GM21360 (cell line): ENCODE data around the gene ASXL3.

Experiments
- ATAC-seq: cut with Tn5 transposase; IDR thresholded peaks from one replicate; pipeline ENCODE4 v1.9.1; 2021; ENCODE audit warnings: mild to moderate bottlenecking, moderate library complexity; ENCODE audit not compliant: unreplicated experiment

The ASXL3 gene

GRCh38 chr18:33712719-33713118, 134.7 kb downstream of the ASXL3 start:
- no peak for ATAC-seq

- ATAC-seq: peak; percentile 52
These were observed 138.2 kb downstream of the ASXL3 start for GRCh38 chr18:33716061-33716683.

GRCh38 chr18:33717339-33717738, 139.3 kb downstream of the ASXL3 start:
- ATAC-seq: no peak

DNA sequence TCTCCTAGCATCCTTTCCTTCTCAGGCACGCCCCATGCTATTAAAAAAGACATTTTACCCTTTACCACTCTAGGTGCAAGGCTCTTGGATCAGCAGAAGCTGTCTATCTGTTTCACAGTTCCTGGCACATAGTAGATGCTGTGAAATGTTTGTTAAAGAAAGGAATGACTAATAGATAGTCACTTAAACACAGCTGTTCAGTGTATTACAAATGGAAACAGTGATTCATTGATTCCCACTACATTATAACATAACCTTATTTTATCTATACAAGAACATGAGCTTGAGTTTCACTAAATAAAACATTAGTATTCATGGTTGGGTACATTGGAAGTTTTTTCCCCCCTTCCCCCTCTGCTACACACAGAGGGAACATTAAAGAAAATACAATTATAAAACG, 142.1 kb downstream of the ASXL3 start:
- ATAC-seq: no peak

- peak; percentile 74 for ATAC-seq
These were observed 151.5 kb downstream of the ASXL3 start for GRCh38 chr18:33729556-33729955.

GRCh38 chr18:33733376-33733775, 155.4 kb downstream of the ASXL3 start:
- ATAC-seq: no peak

DNA sequence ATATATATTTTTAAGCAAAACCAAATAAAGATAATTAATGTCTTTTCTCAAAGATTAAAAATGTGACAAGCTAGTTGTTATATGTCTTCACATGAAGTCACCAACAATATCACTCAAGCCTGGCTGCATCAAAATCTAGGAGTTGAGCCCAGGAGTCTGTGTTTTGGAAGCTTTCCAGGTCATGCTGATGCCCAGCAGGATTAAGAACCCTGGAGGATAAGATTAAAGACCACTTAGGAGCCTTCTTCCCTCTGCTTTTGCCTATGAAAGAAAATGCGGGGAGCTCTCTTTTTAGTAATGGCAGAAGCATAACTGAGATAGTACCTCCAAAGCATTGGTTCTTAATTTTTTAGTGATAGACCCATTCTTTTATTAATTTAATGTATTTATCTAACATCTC, 157.4 kb downstream of the ASXL3 start:
- no peak for ATAC-seq

DNA sequence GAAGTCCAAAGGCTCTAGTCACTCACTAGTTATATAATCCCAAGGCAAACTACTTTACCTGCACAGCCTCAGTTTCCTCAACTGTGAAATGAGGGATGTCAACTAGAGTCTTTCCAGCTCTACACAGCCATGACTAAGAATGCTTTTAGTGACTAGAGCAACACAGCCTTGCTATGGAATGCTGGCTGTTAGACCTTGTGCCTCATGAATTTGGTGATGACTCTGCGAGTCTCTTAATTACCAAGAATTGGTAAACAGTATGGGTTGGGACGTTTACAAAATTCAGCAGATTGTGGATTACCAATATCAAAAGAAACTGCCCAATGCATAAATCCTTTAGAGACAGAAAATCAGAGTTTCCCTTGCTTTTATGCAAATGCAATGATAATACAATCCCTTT, 163.7 kb downstream of the ASXL3 start:
- no peak for ATAC-seq

GRCh38 chr18:33744032-33744697, 166.1 kb downstream of the ASXL3 start:
- no peak for ATAC-seq

GRCh38 chr18:33745151-33745795, 167.3 kb downstream of the ASXL3 start:
- ATAC-seq: no peak

DNA sequence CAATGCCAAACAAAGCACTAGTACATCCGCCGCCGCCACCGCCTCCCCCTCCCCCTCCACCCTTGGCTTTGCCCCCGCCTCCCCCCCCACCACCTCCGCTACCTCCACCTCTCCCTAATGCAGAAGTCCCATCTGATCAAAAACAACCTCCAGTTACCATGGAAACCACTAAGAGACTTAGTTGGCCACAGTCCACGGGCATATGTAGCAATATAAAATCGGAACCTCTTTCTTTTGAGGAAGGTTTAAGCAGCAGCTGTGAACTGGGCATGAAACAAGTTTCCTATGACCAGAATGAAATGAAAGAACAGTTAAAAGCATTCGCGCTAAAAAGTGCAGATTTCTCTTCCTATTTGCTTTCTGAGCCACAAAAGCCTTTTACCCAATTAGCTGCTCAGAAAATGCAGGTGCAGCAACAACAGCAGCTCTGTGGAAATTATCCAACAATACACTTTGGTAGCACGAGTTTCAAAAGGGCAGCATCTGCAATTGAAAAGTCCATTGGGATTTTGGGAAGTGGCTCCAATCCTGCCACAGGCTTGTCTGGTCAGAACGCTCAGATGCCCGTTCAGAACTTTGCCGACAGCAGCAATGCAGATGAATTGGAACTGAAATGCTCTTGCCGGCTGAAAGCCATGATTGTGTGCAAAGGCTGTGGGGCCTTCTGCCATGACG, 168.0 kb downstream of the ASXL3 start:
- ATAC-seq: no peak

GRCh38 chr18:33749834-33750233, 171.8 kb downstream of the ASXL3 start:
- no peak for ATAC-seq

DNA sequence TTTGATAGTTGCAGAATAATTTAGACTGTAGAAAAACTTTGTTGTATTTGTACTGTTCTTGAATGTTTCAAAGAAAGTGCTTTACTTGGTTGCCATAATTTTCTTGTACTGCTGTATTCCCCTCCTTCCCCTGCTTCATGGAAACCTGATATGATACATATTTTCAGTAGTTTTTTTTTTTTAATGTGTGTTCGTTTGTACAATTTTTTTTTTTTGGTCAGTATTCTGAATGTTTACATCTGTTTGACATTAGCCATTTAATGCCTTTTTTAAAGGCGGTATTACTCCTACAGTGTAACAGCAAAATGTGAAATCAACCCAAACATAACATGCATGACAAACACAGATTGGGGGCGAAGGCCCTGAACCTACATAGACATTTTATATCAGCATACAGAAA, 172.3 kb downstream of the ASXL3 start:
- no peak for ATAC-seq

GRCh38 chr18:33751613-33752221, 173.7 kb downstream of the ASXL3 start:
- ATAC-seq: no peak

GRCh38 chr18:33755391-33755790, 177.4 kb downstream of the ASXL3 start:
- ATAC-seq: no peak

- no peak for ATAC-seq
These were observed 178.0 kb downstream of the ASXL3 start for GRCh38 chr18:33755931-33756560.

- no peak for ATAC-seq
These were observed 179.0 kb downstream of the ASXL3 start for GRCh38 chr18:33757037-33757436.

GRCh38 chr18:33761363-33761762, 183.3 kb downstream of the ASXL3 start:
- ATAC-seq: no peak

DNA sequence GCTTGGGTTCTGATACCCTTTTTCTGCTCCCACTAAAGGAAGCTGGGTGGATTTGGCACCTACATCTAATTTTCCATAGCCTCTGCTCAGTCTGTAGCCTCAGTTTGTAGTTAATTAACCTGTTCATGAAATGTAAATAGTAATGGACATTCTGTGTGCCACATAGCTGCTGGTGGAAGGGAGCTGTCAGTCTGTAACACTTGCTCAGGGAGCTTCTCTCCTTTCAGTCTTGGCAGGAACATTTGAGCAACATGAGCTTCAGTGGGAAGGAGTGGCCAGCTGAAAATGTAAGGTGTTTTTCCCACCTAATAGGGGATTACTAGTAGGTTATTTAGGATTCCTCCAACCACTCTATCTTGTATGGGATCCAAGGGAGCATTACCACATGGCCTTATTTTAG, 203.4 kb downstream of the ASXL3 start:
- ATAC-seq: no peak
